A549 treated with GW870086 at 1 μM for 4 hours (cell line): ENCODE results near the gene M6PR. TPM values are rescaled to one million over a fixed set of nuclear protein-coding genes. Genes with fewer than 3 reads are reported as not detected.

ENCODE experiments used
- total RNA-seq: library from RNA; stranded (reverse); fragments of 200-300 nt; extraction: Qiagen RNA extraction; gene quantifications from 5 replicates; pipeline ENCODE4 v1.2.3, GENCODE V29; 2022; ENCODE audit warnings: low read depth

The M6PR gene
- 142 to 158 TPM (median 143 TPM) in 5 replicates for total RNA-seq

GRCh38 chr12:8949342-8950220, at the start of gene M6PR:
M6PR (minus strand) TSS chr12:8949645; CDS start chr12:8946404, 3,241 bp downstream.

GRCh38 chr12:8989413-8989812, 40.0 kb upstream of the M6PR start, which contains the start of gene KLRG1:
KLRG1 (plus strand) TSS chr12:8989546; CDS start chr12:8989636, 90 bp downstream.

GRCh38 chr12:8914033-8914715, 35.3 kb downstream of the M6PR start, which contains the start of gene PHC1:
PHC1 (plus strand) TSS chr12:8914509; CDS start chr12:8917678, 3,169 bp downstream.

Other genes starting within 250 kb of the M6PR start
- not detected in 5 replicates for gene A2ML1, start 127.0 kb downstream of the M6PR start, total RNA-seq
- gene PHC1, start 35.1 kb downstream of the M6PR start, total RNA-seq = 6.9 to 12.3 TPM (median 9.3 TPM) in 5 replicates
- 1.1 to 2.6 TPM (median 1.5 TPM) in 5 replicates for gene KLRG1, start 39.9 kb upstream of the M6PR start, total RNA-seq
- 0.09 to 0.22 TPM (median 0.17 TPM) in 3 of 5 replicates, not detected in the others for gene A2M, start 166.3 kb upstream of the M6PR start, total RNA-seq